MCF 10A (cell line): Measurements from ENCODE around the gene CAPNS1. TPM values are rescaled to one million over a fixed set of nuclear protein-coding genes. Genes with fewer than 3 reads are reported as not detected.
A peak's percentile ranks its signal among the peaks of the same experiment; 100 is the strongest.

Experiments
- BruUV-seq: library from RNA; stranded (reverse); fragments of 400-500 nt; replicated peaks from 2 replicates; lab custom pipeline; 2021; lab: Mats Ljungman, UMichigan
- CTCF ChIA-PET: fragments of 300-600 bp; sonication (Branson Sonifier 250); formaldehyde crosslinking; extraction: SDS; loops from one replicate; lab custom pipeline; 2021; ENCODE audit warnings: antibody characterized with exemption, inconsistent platforms; lab: Yijun Ruan, JAX
- POLR2A ChIA-PET: fragments of 300-600, 350-650 bp; sonication (Branson Sonifier 250); formaldehyde crosslinking; extraction: SDS; loops from one replicate; lab custom pipeline; 2020; ENCODE audit warnings: antibody characterized with exemption, inconsistent platforms; lab: Yijun Ruan, JAX
- DNase-seq: peaks from one replicate; pipeline ENCODE4 v3.0.0-alpha.2; 2018; ENCODE audit not compliant: unreplicated experiment
- H3K27ac Mint-ChIP-seq: one replicate; pipeline ENCODE4 v1.8.0; 2022; ENCODE audit warnings: mild to moderate bottlenecking, low read depth, mixed read lengths; ENCODE audit not compliant: unreplicated experiment
- H3K27me3 Mint-ChIP-seq: one replicate; pipeline ENCODE4 v1.8.0; 2022; ENCODE audit warnings: mixed read lengths; ENCODE audit not compliant: insufficient read depth, unreplicated experiment
- H3K36me3 Mint-ChIP-seq: one replicate; pipeline ENCODE4 v1.8.0; 2022; ENCODE audit warnings: mild to moderate bottlenecking, moderate library complexity, mixed read lengths; ENCODE audit not compliant: insufficient read depth, unreplicated experiment
- H3K4me1 Mint-ChIP-seq: one replicate; pipeline ENCODE4 v1.8.0; 2022; ENCODE audit warnings: mixed read lengths; ENCODE audit not compliant: insufficient read depth, unreplicated experiment
- H3K4me3 Mint-ChIP-seq: one replicate; pipeline ENCODE4 v1.8.0; 2022; ENCODE audit warnings: mild to moderate bottlenecking, moderate library complexity, mixed read lengths; ENCODE audit not compliant: unreplicated experiment
- H3K9me3 Mint-ChIP-seq: one replicate; pipeline ENCODE4 v1.8.0; 2022; ENCODE audit warnings: mixed read lengths; ENCODE audit not compliant: unreplicated experiment
- CTCF ChIP-seq: fragments of 200-600 bp; IDR thresholded peaks from one replicate; pipeline ENCODE4 v1.8.0; 2022; ENCODE audit warnings: antibody characterized with exemption, mild to moderate bottlenecking; ENCODE audit not compliant: unreplicated experiment
- intact Hi-C: fragments of 100-400 bp; cut with micrococcal nuclease; formaldehyde crosslinking; loops from 2 replicates; pipeline ENCODE4 v1.14.1; 2022
- total RNA-seq: library from RNA; stranded (reverse); gene quantifications from 2 replicates; pipeline ENCODE4 v1.2.3, GENCODE V29; 2022

CAPNS1 gene
- total RNA-seq, 1 experiment from 2014 or later, result 666 TPM

DNA sequence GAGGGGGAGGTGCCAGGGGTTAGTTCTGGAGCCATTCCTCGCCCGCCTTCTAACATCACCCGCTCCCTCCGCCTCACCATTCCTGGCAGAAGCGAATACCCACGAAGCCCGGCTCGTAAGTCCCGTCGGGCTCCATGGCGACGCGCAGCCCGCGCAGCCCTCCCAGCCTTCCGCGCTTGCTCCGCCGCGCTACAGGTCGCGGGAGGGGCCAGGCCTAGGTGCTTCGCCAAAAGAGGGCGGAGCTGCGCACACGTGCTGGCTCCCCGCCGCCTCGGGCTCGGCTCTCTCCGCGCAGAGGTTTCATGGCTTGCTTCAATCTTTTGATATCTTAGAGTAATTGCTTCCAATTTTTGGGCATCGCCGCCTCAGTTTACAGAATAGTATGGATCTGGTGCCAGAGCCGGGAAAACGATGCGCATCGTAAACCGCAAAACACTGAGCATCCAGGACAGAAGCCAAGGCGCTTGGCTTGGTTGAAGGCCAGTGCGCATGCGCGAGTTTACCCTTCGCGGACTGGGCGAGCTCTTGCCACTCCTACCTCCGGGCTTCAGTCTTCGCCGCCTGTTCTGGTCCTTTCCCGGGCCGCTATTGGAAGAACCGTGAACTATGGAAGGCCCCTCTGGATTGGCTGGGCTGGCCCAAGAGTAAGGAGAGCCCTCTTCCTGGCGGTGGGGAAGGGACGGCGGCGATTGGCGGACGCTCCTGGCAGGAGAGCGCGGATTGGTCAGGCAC lies 25.0 kb upstream of the CAPNS1 start, which contains the start of gene POLR2I:
Gene POLR2I, minus strand, starts transcription at position 155 of the 732 bp plus-strand sequence. Its CDS starts 19 bp downstream, at position 136.
- CTCF ChIA-PET, result interaction anchor here (0.7 to 4.3 kb wide), 8 partner anchors 13 to 1758 kb away, joined by 3 to 27 read pairs (median 4); no protein-coding TSS in a partner anchor
- BruUV-seq, result no TSS peak
- H3K36me3 Mint-ChIP-seq, result peaks cover 77% of the 10 kb centered on the region
- TF ChIP-seq CTCF, result no peak
- DNase-seq, result peak; percentile 100
- H3K27me3 Mint-ChIP-seq, result no peaks in the 10 kb centered on the region
- H3K27ac Mint-ChIP-seq, result peak within 1 kb of the TSS; percentile 94
- H3K4me1 Mint-ChIP-seq, result peaks cover 17% of the 10 kb centered on the region
- H3K4me3 Mint-ChIP-seq, result peak within 1 kb of the TSS; percentile 91
- H3K9me3 Mint-ChIP-seq, result no peaks in the 10 kb centered on the region
- intact Hi-C loops, result loop anchor here (1.0 to 10.0 kb wide), 3 partner anchors 22 to 230 kb away; no protein-coding TSS in a partner anchor
- POLR2A ChIA-PET, result interaction anchor here (0.6 to 3.7 kb wide), 25 partner anchors 8 to 1888 kb away, joined by 3 to 32 read pairs (median 4); partner anchors contain the start of genes ALKBH6, CAPNS1, NFKBID and PSENEN

DNA sequence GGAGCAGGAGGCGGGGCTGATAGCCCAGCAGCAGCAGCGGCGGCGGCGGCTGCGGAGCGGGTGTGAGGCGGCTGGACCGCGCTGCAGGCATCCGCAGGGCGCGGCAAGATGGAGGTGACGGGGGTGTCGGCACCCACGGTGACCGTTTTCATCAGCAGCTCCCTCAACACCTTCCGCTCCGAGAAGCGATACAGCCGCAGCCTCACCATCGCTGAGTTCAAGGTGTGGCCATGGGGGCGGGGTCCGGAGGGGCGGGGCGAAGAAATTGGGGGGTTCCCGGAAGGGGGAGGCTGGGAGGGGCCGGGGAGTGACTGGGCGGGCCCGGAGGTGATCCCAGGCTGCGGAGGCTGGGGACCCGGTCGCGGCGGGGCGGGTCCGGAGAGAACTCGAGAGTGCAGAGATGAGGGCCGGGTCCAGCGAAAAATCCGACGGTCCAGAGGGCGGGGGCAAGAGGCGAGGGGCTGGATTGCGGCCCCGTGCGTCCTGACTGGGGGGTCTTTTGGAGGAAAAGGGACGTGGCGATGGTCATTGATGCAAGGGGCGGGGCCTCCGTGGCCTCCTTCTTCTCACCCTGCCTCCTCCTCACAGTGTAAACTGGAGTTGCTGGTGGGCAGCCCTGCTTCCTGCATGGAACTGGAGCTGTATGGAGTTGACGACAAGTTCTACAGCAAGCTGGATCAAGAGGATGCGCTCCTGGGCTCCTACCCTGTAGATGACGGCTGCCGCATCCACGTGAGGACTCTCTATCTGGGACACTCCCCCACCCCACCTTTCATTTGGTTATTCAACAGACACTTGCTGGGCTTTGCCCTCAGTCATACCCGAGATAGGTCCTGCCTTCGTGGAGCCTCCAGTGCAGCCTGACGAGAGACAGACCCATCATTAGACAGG lies 24.2 kb upstream of the CAPNS1 start, which contains the start of gene TBCB:
Gene TBCB, plus strand, starts transcription at position 16 of the 891 bp plus-strand sequence. Its CDS starts 93 bp downstream, at position 109.
- Mint-ChIP-seq H3K36me3 (peaks cover 77% of the 10 kb centered on the region), H3K4me3 (peak within 1 kb of the TSS; percentile 91), H3K27me3 (no peaks in the 10 kb centered on the region), H3K9me3 (no peaks in the 10 kb centered on the region), H3K27ac (peak within 1 kb of the TSS; percentile 94), H3K4me1 (peaks cover 17% of the 10 kb centered on the region)
- DNase-seq, result no peak
- TSS peak; percentile 48 for BruUV-seq
- ChIA-PET CTCF (interaction anchor here (0.5 to 4.3 kb wide), 6 partner anchors 12 to 1757 kb away, joined by 3 to 27 read pairs (median 5); no protein-coding TSS in a partner anchor), POLR2A (interaction anchor here (0.7 to 3.7 kb wide), 26 partner anchors 9 to 1102 kb away, joined by 3 to 32 read pairs (median 4); partner anchors contain the start of genes ALKBH6, CAPNS1, NFKBID and PSENEN)
- no peak for TF ChIP-seq CTCF
- intact Hi-C loops, result loop anchor here (2.0 to 10.0 kb wide), 2 partner anchors 21 to 231 kb away; no protein-coding TSS in a partner anchor

DNA sequence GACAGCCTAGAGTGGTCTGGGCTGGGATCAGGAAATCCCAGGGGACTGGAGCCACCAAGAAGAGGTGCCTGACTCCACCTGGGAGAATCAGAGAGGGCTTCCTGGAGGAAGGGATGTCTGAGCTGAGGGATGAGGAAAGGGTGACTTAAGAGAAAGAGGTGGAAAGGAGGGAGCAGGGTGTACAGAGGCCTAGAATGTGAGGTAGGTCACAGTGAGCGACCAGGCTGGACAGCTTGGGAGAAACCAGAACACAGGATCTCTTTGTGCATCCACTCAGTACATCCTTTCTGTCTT lies 23.6 kb upstream of the CAPNS1 start:
- no peak for DNase-seq
- Mint-ChIP-seq H3K27ac (peak overlapping the region; percentile 53), H3K27me3 (no peaks in the 10 kb centered on the region), H3K36me3 (peaks cover 76% of the 10 kb centered on the region), H3K9me3 (no peaks in the 10 kb centered on the region), H3K4me3 (peak overlapping the region; percentile 91), H3K4me1 (peaks cover 17% of the 10 kb centered on the region)
- intact Hi-C loops, result loop anchor here (10.0 kb wide), 1 partner anchor 231 kb away; no protein-coding TSS in a partner anchor
- POLR2A ChIA-PET, result interaction anchor here (0.5 to 3.7 kb wide), 11 partner anchors 8 to 1018 kb away, joined by 3 to 32 read pairs (median 14); partner anchors contain the start of genes CAPNS1, THAP8, ZNF146 and ZNF565
- BruUV-seq, result no TSS peak
- no peak for TF ChIP-seq CTCF
- CTCF ChIA-PET, result interaction anchor here (0.6 to 4.3 kb wide), 5 partner anchors 12 to 57 kb away, joined by 3 to 27 read pairs (median 5); no protein-coding TSS in a partner anchor
